ENCODE measurements around the gene DGKQ. TPM values are rescaled to one million over a fixed set of nuclear protein-coding genes. Genes with fewer than 3 reads are reported as not detected.
"Not testable (repeated sequence)": the region's sequence is repeated elsewhere in the genome, so short reads cannot be mapped to it uniquely, and the experiment has no call there.

DGKQ gene
- total RNA-seq, 1 experiment from 2014 or later, result 4.4 TPM

- no peak for DNase-seq (ENCODE audit: low read depth)
Measured at GRCh38 chr4:951186-951585, 22.2 kb downstream of the DGKQ start.

- DNase-seq (ENCODE audit: low read depth), result no peak
Measured at GRCh38 chr4:950136-951020, 23.0 kb downstream of the DGKQ start.

- no peak for DNase-seq (ENCODE audit: low read depth)
Measured at GRCh38 chr4:949656-950055, 23.7 kb downstream of the DGKQ start.

- DNase-seq (ENCODE audit: low read depth), result no peak
Measured at GRCh38 chr4:948936-949300, 24.5 kb downstream of the DGKQ start.

- DNase-seq (ENCODE audit: low read depth), result no peak
Measured at GRCh38 chr4:948101-948935, 25.1 kb downstream of the DGKQ start.

- no peak for DNase-seq (ENCODE audit: low read depth)
Measured at GRCh38 chr4:947491-947971, 25.8 kb downstream of the DGKQ start.

GRCh38 chr4:946517-947471 lies 26.6 kb downstream of the DGKQ start:
- DNase-seq (ENCODE audit: low read depth), result no peak

GRCh38 chr4:946103-946450 lies 27.3 kb downstream of the DGKQ start:
- DNase-seq (ENCODE audit: low read depth), result peak; percentile 1

GRCh38 chr4:945274-946102 lies 27.9 kb downstream of the DGKQ start:
- DNase-seq (ENCODE audit: low read depth), result peak; percentile 1

GRCh38 chr4:939508-939907 lies 33.9 kb downstream of the DGKQ start:
- not testable (repeated sequence) for DNase-seq (ENCODE audit: low read depth)

- peak; percentile 19 for DNase-seq (ENCODE audit: low read depth)
Measured at GRCh38 chr4:932713-933070, 40.7 kb downstream of the DGKQ start.

- peak; percentile 98 for DNase-seq (ENCODE audit: low read depth)
Measured at GRCh38 chr4:931960-932712, 41.2 kb downstream of the DGKQ start, which contains the start of the genes GAK and TMEM175. GAK (minus strand) TSS chr4:932316; CDS start chr4:932187, 129 bp downstream. TMEM175 (plus strand) TSS chr4:932460; CDS start chr4:947740, 15,280 bp downstream.

- DNase-seq (ENCODE audit: low read depth), result peak; percentile 11
Measured at GRCh38 chr4:931194-931959, 42.0 kb downstream of the DGKQ start.

GRCh38 chr4:930827-931193 lies 42.6 kb downstream of the DGKQ start:
- no peak for DNase-seq (ENCODE audit: low read depth)

GRCh38 chr4:930028-930551 lies 43.3 kb downstream of the DGKQ start:
- no peak for DNase-seq (ENCODE audit: low read depth)

GRCh38 chr4:929096-929765 lies 44.1 kb downstream of the DGKQ start:
- no peak for DNase-seq (ENCODE audit: low read depth)

GRCh38 chr4:927566-927965 lies 45.8 kb downstream of the DGKQ start:
- not testable (repeated sequence) for DNase-seq (ENCODE audit: low read depth)

- peak; percentile 25 for DNase-seq (ENCODE audit: low read depth)
Measured at GRCh38 chr4:926538-926937, 46.8 kb downstream of the DGKQ start.

Measured in Daoy (cell line).